Omental fat pad (tissue), 4 donors: ENCODE results near the gene SHANK3. TPM values are rescaled to one million over a fixed set of nuclear protein-coding genes. Genes with fewer than 3 reads are reported as not detected.

Experiments used
- ATAC-seq: fragments of 150-250 bp; one replicate; pipeline ENCODE4 v1.9.1; 2016; ENCODE audit warnings: mild to moderate bottlenecking, moderate library complexity; ENCODE audit not compliant: low FRiP score
- DNase-seq: peaks from one replicate; pipeline ENCODE4 v3.0.0-alpha.2; 2019; ENCODE audit warnings: low spot score
- total RNA-seq, 4 donors: library from RNA; depleted of rRNA; stranded (reverse); fragments of >200 nt; gene quantifications; one replicate each; pipeline ENCODE4 v1.1.0, GENCODE V29; 2016
- TF ChIP-seq, protein P1 (sequence below), 3 donors: fragments of 450-650 bp; IDR thresholded peaks; one replicate each; pipeline ENCODE4 v1.5.1; 2016 to 2017; ENCODE audit warnings: antibody characterized with exemption in 3 of 3, mild to moderate bottlenecking in 3 of 3, moderate library complexity in 2 of 3

SHANK3 gene
- total RNA-seq, 4 donors from 2014 or later, result 3.3 to 61.3 (median 19.4) TPM

DNA sequence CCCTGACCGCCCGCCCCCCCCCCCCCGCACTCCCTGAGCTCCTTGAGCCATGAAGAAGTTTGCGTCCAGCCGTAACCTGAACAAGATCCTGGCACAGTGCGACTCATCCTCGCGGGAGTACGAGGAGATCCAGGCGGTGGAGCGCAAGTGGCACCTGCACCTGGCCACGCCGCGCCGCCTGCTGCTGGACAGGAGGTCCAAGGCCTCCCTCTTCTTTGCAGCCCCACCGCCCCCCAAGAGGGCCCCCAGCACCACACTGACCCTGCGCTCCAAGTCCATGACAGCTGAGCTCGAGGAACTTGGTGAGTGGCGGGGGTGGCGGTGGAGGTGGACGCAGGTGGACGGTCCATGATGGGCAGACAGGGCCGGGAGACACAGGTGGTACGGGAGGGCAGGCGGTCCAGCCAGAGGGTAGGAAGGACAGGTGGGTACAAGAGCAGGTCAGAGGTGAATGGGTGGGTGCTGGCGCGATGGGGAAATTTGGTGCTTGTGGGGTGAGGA, 33.3 kb downstream of the SHANK3 start:
- no peak for DNase-seq
- TF ChIP-seq, protein P1, sequence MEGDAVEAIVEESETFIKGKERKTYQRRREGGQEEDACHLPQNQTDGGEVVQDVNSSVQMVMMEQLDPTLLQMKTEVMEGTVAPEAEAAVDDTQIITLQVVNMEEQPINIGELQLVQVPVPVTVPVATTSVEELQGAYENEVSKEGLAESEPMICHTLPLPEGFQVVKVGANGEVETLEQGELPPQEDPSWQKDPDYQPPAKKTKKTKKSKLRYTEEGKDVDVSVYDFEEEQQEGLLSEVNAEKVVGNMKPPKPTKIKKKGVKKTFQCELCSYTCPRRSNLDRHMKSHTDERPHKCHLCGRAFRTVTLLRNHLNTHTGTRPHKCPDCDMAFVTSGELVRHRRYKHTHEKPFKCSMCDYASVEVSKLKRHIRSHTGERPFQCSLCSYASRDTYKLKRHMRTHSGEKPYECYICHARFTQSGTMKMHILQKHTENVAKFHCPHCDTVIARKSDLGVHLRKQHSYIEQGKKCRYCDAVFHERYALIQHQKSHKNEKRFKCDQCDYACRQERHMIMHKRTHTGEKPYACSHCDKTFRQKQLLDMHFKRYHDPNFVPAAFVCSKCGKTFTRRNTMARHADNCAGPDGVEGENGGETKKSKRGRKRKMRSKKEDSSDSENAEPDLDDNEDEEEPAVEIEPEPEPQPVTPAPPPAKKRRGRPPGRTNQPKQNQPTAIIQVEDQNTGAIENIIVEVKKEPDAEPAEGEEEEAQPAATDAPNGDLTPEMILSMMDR (IDR thresholded peaks at IDR 0.05), result no peak
- no peak for ATAC-seq

GRCh38 chr22:50706481-50707125, 34.0 kb downstream of the SHANK3 start:
- DNase-seq, result no peak

GRCh38 chr22:50708474-50708873, 35.9 kb downstream of the SHANK3 start:
- TF ChIP-seq, protein P1 (IDR thresholded peaks at IDR 0.05), result no peak
- DNase-seq (no peak), ATAC-seq (no peak)

More at GRCh38 chr22:50706481-50707125, 34.0 kb downstream of the SHANK3 start:
- no peak for ATAC-seq
- TF ChIP-seq, protein P1 (IDR thresholded peaks at IDR 0.05), result no peak

- TF ChIP-seq, protein P1 (IDR thresholded peaks at IDR 0.05), result no peak
- ATAC-seq (no peak), DNase-seq (no peak)
Measured at GRCh38 chr22:50708996-50709395, 36.4 kb downstream of the SHANK3 start.

DNA sequence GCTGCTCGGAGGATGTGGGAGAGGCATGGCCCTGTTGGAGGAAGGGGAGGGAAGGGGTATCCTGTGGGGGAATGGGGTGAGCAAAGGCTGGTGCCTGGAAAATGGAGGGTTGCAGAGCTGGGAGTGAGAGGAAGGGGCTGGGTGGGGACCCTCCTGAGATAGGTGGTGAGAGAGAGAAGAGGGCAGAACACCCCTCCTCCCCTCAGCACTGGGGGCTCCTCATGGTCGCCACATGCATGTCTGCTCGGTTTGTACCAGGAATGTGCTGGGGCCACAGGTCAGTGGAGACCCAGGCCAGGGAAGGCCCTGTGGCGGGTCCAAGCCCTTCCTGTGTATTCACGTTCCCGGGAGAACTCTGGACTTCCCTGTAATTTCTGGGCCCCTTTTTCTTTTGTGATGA, 37.6 kb downstream of the SHANK3 start:
- no peak for DNase-seq
- TF ChIP-seq, protein P1 (IDR thresholded peaks at IDR 0.05), result no peak
- ATAC-seq, result no peak

DNA sequence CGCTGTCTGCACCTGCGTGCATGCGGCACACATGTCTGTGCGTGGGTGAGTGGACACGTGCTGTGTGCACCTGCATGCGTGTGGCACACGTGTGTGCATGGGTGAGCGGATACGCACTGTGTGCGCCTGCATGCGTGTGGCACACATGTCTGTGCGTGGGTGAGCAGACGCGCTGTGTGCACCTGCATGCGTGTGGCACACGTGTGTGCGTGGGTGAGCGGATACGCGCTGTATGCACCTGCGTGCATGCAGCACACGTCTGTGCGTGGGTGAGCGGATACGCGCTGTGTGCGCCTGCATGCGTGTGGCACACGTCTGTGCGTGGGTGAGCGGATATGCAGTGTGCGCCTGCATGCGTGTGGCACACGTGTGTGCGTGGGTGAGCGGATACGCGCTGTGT, 38.3 kb downstream of the SHANK3 start:
- ATAC-seq, result no peak
- DNase-seq, result no peak
- TF ChIP-seq, protein P1 (IDR thresholded peaks at IDR 0.05), result no peak
